H9 (cell line): ENCODE data around the gene SDR39U1. TPM values are rescaled to one million over a fixed set of nuclear protein-coding genes. Genes with fewer than 3 reads are reported as not detected.
A peak's percentile ranks its signal among the peaks of the same experiment; 100 is the strongest.

Experiments
- DNase-seq: peaks from one replicate; pipeline ENCODE4 v3.0.0-alpha.2; 2017
- H2AFZ ChIP-seq: one replicate; pipeline ENCODE4 v1.6.1; 2013; ENCODE audit warnings: mild to moderate bottlenecking, low read length, control low read depth, moderate library complexity
- H2AK5ac ChIP-seq: 2 replicates; pipeline ENCODE4 v1.6.1; 2013; ENCODE audit warnings: low read length, control low read depth, mixed read lengths; ENCODE audit not compliant: insufficient read length
- H2BK120ac ChIP-seq: one replicate; pipeline ENCODE4 v1.6.1; 2013; ENCODE audit warnings: low read depth, mild to moderate bottlenecking, low read length, control low read depth, inconsistent platforms; ENCODE audit not compliant: poor library complexity, severe bottlenecking
- H2BK12ac ChIP-seq: 2 replicates; pipeline ENCODE4 v1.6.1; 2013; ENCODE audit warnings: low read length, control low read depth, mixed read lengths, low read depth; ENCODE audit not compliant: insufficient read length
- H2BK15ac ChIP-seq: 2 replicates; pipeline ENCODE4 v1.6.1; 2013; ENCODE audit warnings: low read depth, low read length, control low read depth
- H2BK20ac ChIP-seq: one replicate; pipeline ENCODE4 v1.6.1; 2013; ENCODE audit warnings: low read depth, mild to moderate bottlenecking, low read length, control low read depth, inconsistent platforms; ENCODE audit not compliant: poor library complexity, severe bottlenecking
- H2BK5ac ChIP-seq: 2 replicates; pipeline ENCODE4 v1.6.1; 2013; ENCODE audit warnings: low read length, control low read depth, mixed read lengths; ENCODE audit not compliant: insufficient read length
- H3K14ac ChIP-seq: 2 replicates; pipeline ENCODE4 v1.6.1; 2013; ENCODE audit warnings: low read length, control low read depth; ENCODE audit not compliant: insufficient read depth
- H3K18ac ChIP-seq: 2 replicates; pipeline ENCODE4 v1.6.1; 2013; ENCODE audit warnings: low read depth, mild to moderate bottlenecking, mixed read lengths, low read length, control low read depth; ENCODE audit not compliant: insufficient read length
- H3K23ac ChIP-seq: 2 replicates; pipeline ENCODE4 v1.6.1; 2013; ENCODE audit warnings: low read length, control low read depth, mixed read lengths, low read depth; ENCODE audit not compliant: insufficient read length
- H3K23me2 ChIP-seq: 2 replicates; pipeline ENCODE4 v1.6.1; 2013; ENCODE audit warnings: low read depth, mild to moderate bottlenecking, mixed read lengths, low read length, control low read depth; ENCODE audit not compliant: insufficient read length, poor library complexity, severe bottlenecking
- H3K27ac ChIP-seq: 2 replicates; pipeline ENCODE4 v1.5.1; 2013; ENCODE audit warnings: low read length, control low read depth, mixed read lengths, low read depth; ENCODE audit not compliant: insufficient read length
- H3K27me3 ChIP-seq: 2 replicates; pipeline ENCODE4 v1.6.1; 2013; ENCODE audit warnings: low read length, control low read depth, inconsistent platforms; ENCODE audit not compliant: insufficient read depth
- H3K4ac ChIP-seq: 2 replicates; pipeline ENCODE4 v1.6.1; 2013; ENCODE audit warnings: low read depth, mild to moderate bottlenecking, control low read depth, inconsistent platforms, low read length, moderate library complexity
- H3K4me1 ChIP-seq: 2 replicates; pipeline ENCODE4 v1.6.1; 2013; ENCODE audit warnings: low read length, control low read depth, inconsistent platforms; ENCODE audit not compliant: insufficient read depth
- H3K4me2 ChIP-seq: 2 replicates; pipeline ENCODE4 v1.6.1; 2013; ENCODE audit warnings: low read length, control low read depth, mixed read lengths; ENCODE audit not compliant: insufficient read length, insufficient read depth
- H3K56ac ChIP-seq: 2 replicates; pipeline ENCODE4 v1.6.1; 2013; ENCODE audit warnings: low read depth, mild to moderate bottlenecking, mixed read lengths, low read length, control low read depth; ENCODE audit not compliant: insufficient read length
- H3K79me1 ChIP-seq: 2 replicates; pipeline ENCODE4 v1.6.1; 2013; ENCODE audit warnings: low read depth, mild to moderate bottlenecking, moderate library complexity, low read length, control low read depth, inconsistent platforms; ENCODE audit not compliant: insufficient read depth, poor library complexity, severe bottlenecking
- H3K79me2 ChIP-seq: 2 replicates; pipeline ENCODE4 v1.6.1; 2013; ENCODE audit warnings: low read length, control low read depth, inconsistent platforms; ENCODE audit not compliant: insufficient read depth
- H3K9ac ChIP-seq: 2 replicates; pipeline ENCODE4 v1.6.1; 2013; ENCODE audit warnings: low read length, control low read depth, mixed read lengths; ENCODE audit not compliant: insufficient read length; ENCODE audit errors: extremely low read depth
- H3K9me3 ChIP-seq: one replicate; pipeline ENCODE4 v1.6.1; 2013; ENCODE audit warnings: low read depth, low read length, inconsistent platforms; ENCODE audit not compliant: control insufficient read depth
- H3T11ph ChIP-seq: one replicate; pipeline ENCODE4 v1.6.1; 2013; ENCODE audit warnings: mild to moderate bottlenecking, low read length, control low read depth, inconsistent platforms
- H4K20me1 ChIP-seq: one replicate; pipeline ENCODE4 v1.6.1; 2013; ENCODE audit not compliant: control insufficient read depth, insufficient read length, insufficient read depth
- H4K5ac ChIP-seq: 2 replicates; pipeline ENCODE4 v1.6.1; 2013; ENCODE audit warnings: low read depth, mild to moderate bottlenecking, mixed read lengths, low read length, control low read depth; ENCODE audit not compliant: insufficient read length
- H4K8ac ChIP-seq: replicated peaks from 2 replicates; pipeline ENCODE4 v1.6.1; 2013; ENCODE audit warnings: low read length, control low read depth, mixed read lengths, low read depth; ENCODE audit not compliant: insufficient read length
- H4K91ac ChIP-seq: 2 replicates; pipeline ENCODE4 v1.6.1; 2013; ENCODE audit warnings: low read depth, mild to moderate bottlenecking, moderate library complexity, mixed read lengths, low read length, control low read depth; ENCODE audit not compliant: insufficient read length
- H3K27ac Mint-ChIP-seq, 3 experiments: 2 replicates in 2 of 3; 3 replicates in 1 of 3; pipeline ENCODE4 v1.8.0; 2020 to 2021; ENCODE audit warnings: mixed read lengths in 3 of 3, mild to moderate bottlenecking in 1 of 3, moderate library complexity in 1 of 3
- H3K27me3 Mint-ChIP-seq: 2 replicates; pipeline ENCODE4 v1.8.0; 2021; ENCODE audit warnings: low read depth, mild to moderate bottlenecking, moderate library complexity, mixed read lengths
- H3K36me3 Mint-ChIP-seq, 3 experiments: 2 replicates in 2 of 3; 3 replicates in 1 of 3; pipeline ENCODE4 v1.8.0; 2020 to 2021; ENCODE audit warnings: low read depth in 3 of 3, mixed read lengths in 3 of 3; ENCODE audit not compliant: insufficient read depth in 1 of 3
- H3K4me1 Mint-ChIP-seq, 2 experiments: 2 replicates each; pipeline ENCODE4 v1.8.0; 2020; ENCODE audit warnings: mixed read lengths in 2 of 2
- H3K4me3 Mint-ChIP-seq, 2 experiments: 2 replicates in 1 of 2; 3 replicates in 1 of 2; pipeline ENCODE4 v1.8.0; 2020 to 2021; ENCODE audit warnings: mild to moderate bottlenecking in 2 of 2, mixed read lengths in 2 of 2, moderate library complexity in 1 of 2
- H3K9me3 Mint-ChIP-seq, 2 experiments: 2 replicates in 1 of 2; 3 replicates in 1 of 2; pipeline ENCODE4 v1.8.0; 2020; ENCODE audit warnings: mild to moderate bottlenecking in 2 of 2, mixed read lengths in 2 of 2, moderate library complexity in 1 of 2
- CTCF ChIP-seq: fragments of 200-600 bp; sonication (generic); conservative IDR thresholded peaks from 3 replicates; pipeline ENCODE4 v1.8.0; 2021; ENCODE audit warnings: antibody characterized with exemption, mild to moderate bottlenecking
- WGBS: extraction: QIAGEN DNeasy Blood & Tissue Kit; methylation state at CpG from one replicate; pipeline ENCODE4 v1.1.7; 2013; ENCODE audit warnings: missing lambda C conversion rate, low lambda C conversion rate, mixed read lengths; ENCODE audit not compliant: insufficient read length; ENCODE audit errors: extremely low coverage; 5-methylcytosine and 5-hydroxymethylcytosine counted together
- total RNA-seq: library from RNA; stranded (reverse); gene quantifications from 2 replicates; pipeline ENCODE4 v1.2.1, GENCODE V29; 2021

The SDR39U1 gene
- total RNA-seq, 1 experiment from 2014 or later, result 56.2 TPM

- Histone ChIP-seq H3K23ac (no peak overlapping the region), H3T11ph (no peak overlapping the region), H4K91ac (no peak overlapping the region), H3K9me3 (no peaks in the 10 kb centered on the region), H3K56ac (no peak overlapping the region), H3K14ac (no peak overlapping the region), H3K79me2 (no peaks in the 10 kb centered on the region), H2BK120ac (no peak overlapping the region), H2BK20ac (no peak overlapping the region), H4K8ac (no peak overlapping the region), H4K20me1 (no peaks in the 10 kb centered on the region), H2BK5ac (no peak overlapping the region), H4K5ac (no peak overlapping the region), H3K4me1 (no peaks in the 10 kb centered on the region), H3K9ac (no peak overlapping the region), H3K4me2 (no peak overlapping the region), H3K79me1 (no peaks in the 10 kb centered on the region), H3K23me2 (no peaks in the 10 kb centered on the region), H3K27ac (no peak overlapping the region), H3K18ac (no peak overlapping the region), H2BK12ac (no peak overlapping the region), H2AFZ (no peak overlapping the region), H3K27me3 (no peaks in the 10 kb centered on the region), H2AK5ac (no peak overlapping the region), H3K4ac (no peak overlapping the region), H2BK15ac (no peak overlapping the region)
- Mint-ChIP-seq H3K9me3 (no peaks in the 10 kb centered on the region), H3K36me3 (peaks cover 4 to 17% (median 6%) of the 10 kb centered on the region in 3 experiments; a peak in 6 of 7 replicates), H3K27ac (no peak overlapping the region; a peak in 1 of 7 replicates), H3K4me1 (peaks cover 23 to 25% of the 10 kb centered on the region in 2 experiments), H3K4me3 (no peak overlapping the region; a peak in 1 of 5 replicates), H3K27me3 (no peaks in the 10 kb centered on the region)
- DNase-seq, result peak; percentile 14
- no peak for TF ChIP-seq CTCF
- WGBS, result no CpG with 5 or more reads among the region's 18 CpGs
Measured at GRCh38 chr14:24407608-24408325, 34.8 kb downstream of the SDR39U1 start.
